OCI-LY1 (cell line): ENCODE results near the gene MRFAP1.

Experiments
- CTCF ChIP-seq: fragments of 200-600 bp; sonication (generic), shearing (Covaris generic); IDR thresholded peaks from 2 replicates; pipeline ENCODE4 v1.5.1; 2017; ENCODE audit warnings: mild to moderate bottlenecking, antibody characterized with exemption, low read length, moderate library complexity, mixed read lengths
- EZH2 ChIP-seq: fragments of 200-600 bp; sonication (generic), shearing (Covaris generic); IDR thresholded peaks from 2 replicates; pipeline ENCODE4 v1.8.0; 2017; ENCODE audit warnings: borderline replicate concordance, mixed run types, mild to moderate bottlenecking, antibody characterized with exemption, low read length, moderate library complexity, mixed read lengths

- TF ChIP-seq EZH2 (no peak), CTCF (no peak)
These were observed at the start of gene MRFAP1 for GRCh38 chr4:6640292-6641163.
